Prostate gland (tissue), 2 donors: ENCODE data around the gene CDH5. TPM values are rescaled to one million over a fixed set of nuclear protein-coding genes. Genes with fewer than 3 reads are reported as not detected.

Experiments
- DNase-seq: peaks from one replicate; pipeline ENCODE4 v3.0.0-alpha.2; 2019; ENCODE audit warnings: low spot score
- H3K27ac ChIP-seq, 2 donors: fragments of 200-600 bp; sonication (generic); 2 replicates each; pipeline ENCODE4 v1.5.1; 2017 to 2019
- H3K27me3 ChIP-seq: fragments of 200-600 bp; sonication (generic); replicated peaks from 2 replicates; pipeline ENCODE4 v1.5.1; 2019; ENCODE audit not compliant: insufficient read depth
- H3K36me3 ChIP-seq, 2 donors: fragments of 200-600 bp; sonication (generic); 1 replicate in 1 of 2; 2 replicates in 1 of 2; pipeline versions ENCODE4 v1.5.1 to v1.8.1; 2017 to 2019
- H3K4me1 ChIP-seq: fragments of 200-600 bp; sonication (generic); replicated peaks from 2 replicates; pipeline ENCODE4 v1.5.1; 2019
- H3K4me3 ChIP-seq, 2 donors: fragments of 200-600 bp; sonication (generic); 2 replicates each; pipeline ENCODE4 v1.5.1; 2017 to 2019
- H3K9me3 ChIP-seq: fragments of 200-600 bp; sonication (generic); 2 replicates; pipeline ENCODE4 v1.5.1; 2017
- CTCF ChIP-seq, 4 experiments: fragments of 200-600 bp in 2 of 4; fragments of 450-650 bp in 2 of 4; sonication (generic) in 2 of 4; IDR thresholded peaks; 1 replicate in 3 of 4; 2 replicates in 1 of 4; pipeline ENCODE4 v1.5.1; 2016 to 2019; ENCODE audit warnings: antibody characterized with exemption in 4 of 4, mild to moderate bottlenecking in 2 of 4, moderate library complexity in 2 of 4
- POLR2A ChIP-seq: fragments of 450-650 bp; IDR thresholded peaks from one replicate; pipeline ENCODE4 v1.6.1; 2016; ENCODE audit warnings: antibody characterized with exemption, mild to moderate bottlenecking
- POLR2AphosphoS5 ChIP-seq: sonication (generic); formaldehyde crosslinking; IDR thresholded peaks from one replicate; pipeline ENCODE4 v1.6.1; 2017; ENCODE audit warnings: antibody characterized with exemption
- WGBS: methylation state at CpG from one replicate; pipeline ENCODE4 v1.1.5; 2018; 5-methylcytosine and 5-hydroxymethylcytosine counted together
- intact Hi-C: fragments of 100-400 bp; cut with DNase I; formaldehyde crosslinking; loops from one replicate; pipeline ENCODE4 v1.14.2; 2022
- total RNA-seq, 2 donors: library from RNA; depleted of rRNA; stranded (reverse); fragments of >200 nt; gene quantifications; one replicate each; pipeline ENCODE4 v1.1.0, GENCODE V29; 2016

CDH5 gene
- total RNA-seq, 2 donors from 2014 or later, result 8.0 to 20.8 TPM

- 86% methylated on average over 10 of the region's 10 CpGs for WGBS
Observed at GRCh38 chr16:66376577-66377305, 10.2 kb downstream of the CDH5 start.

GRCh38 chr16:66377324-66377723 lies 10.8 kb downstream of the CDH5 start:
- 91% methylated on average over 3 of the region's 3 CpGs for WGBS
- no peaks in the 10 kb centered on the region for H3K9me3 ChIP-seq
- no peak overlapping the region for H3K4me3 ChIP-seq
- no peak for TF ChIP-seq POLR2AphosphoS5
- no peak for TF ChIP-seq POLR2A
- no peak for TF ChIP-seq CTCF (IDR thresholded peaks at IDR 0.05)
- H3K4me1 ChIP-seq, result no peaks in the 10 kb centered on the region
- intact Hi-C loops, result no loop called here
- no peaks in the 10 kb centered on the region for H3K36me3 ChIP-seq
- no peaks in the 10 kb centered on the region for H3K27me3 ChIP-seq
- no peak for DNase-seq
- H3K27ac ChIP-seq, result no peak overlapping the region

More at GRCh38 chr16:66376577-66377305, 10.2 kb downstream of the CDH5 start:
- H3K36me3 ChIP-seq, result no peaks in the 10 kb centered on the region
- no peak overlapping the region for H3K27ac ChIP-seq
- intact Hi-C loops, result no loop called here
- no peaks in the 10 kb centered on the region for H3K4me1 ChIP-seq
- no peak for DNase-seq
- H3K4me3 ChIP-seq, result no peak overlapping the region
- TF ChIP-seq POLR2A (no peak), CTCF (IDR thresholded peaks at IDR 0.05) (no peak), POLR2AphosphoS5 (no peak)
- H3K27me3 ChIP-seq, result no peaks in the 10 kb centered on the region
- H3K9me3 ChIP-seq, result no peaks in the 10 kb centered on the region

DNA sequence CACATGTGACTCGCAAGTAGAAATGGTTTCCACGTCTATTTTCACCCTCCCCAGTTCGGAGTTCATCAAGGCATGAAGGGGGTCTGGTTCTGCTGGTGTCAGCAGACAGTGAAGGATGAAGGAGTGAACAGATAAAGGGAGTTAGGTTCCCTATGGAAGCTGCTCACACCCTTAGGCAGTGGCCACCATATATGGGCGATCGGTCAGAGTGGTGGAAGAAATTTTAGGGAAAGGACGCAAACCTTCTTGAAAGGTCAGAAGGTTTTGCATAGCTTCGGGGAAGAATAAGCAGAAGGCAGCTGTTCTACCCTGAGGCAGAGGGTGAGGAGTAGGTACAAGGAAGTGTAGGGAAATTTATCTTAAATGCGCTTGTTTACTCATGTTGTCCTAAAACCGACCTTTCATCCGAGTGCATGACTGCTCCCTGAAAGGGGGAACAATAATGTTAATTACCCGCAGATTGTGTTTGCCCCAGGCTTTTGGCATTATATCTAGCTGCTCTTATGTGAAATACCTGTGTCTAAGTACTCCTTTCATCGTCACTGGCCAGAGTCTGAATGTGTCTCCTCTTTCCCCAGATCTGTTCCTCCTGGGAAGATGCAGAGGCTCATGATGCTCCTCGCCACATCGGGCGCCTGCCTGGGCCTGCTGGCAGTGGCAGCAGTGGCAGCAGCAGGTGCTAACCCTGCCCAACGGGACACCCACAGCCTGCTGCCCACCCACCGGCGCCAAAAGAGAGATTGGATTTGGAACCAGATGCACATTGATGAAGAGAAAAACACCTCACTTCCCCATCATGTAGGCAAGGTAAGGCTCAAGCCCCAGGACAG lies 12.5 kb downstream of the CDH5 start:
- Histone ChIP-seq H3K4me3 (no peak overlapping the region), H3K36me3 (no peaks in the 10 kb centered on the region), H3K9me3 (no peaks in the 10 kb centered on the region), H3K27ac (no peak overlapping the region), H3K4me1 (no peaks in the 10 kb centered on the region), H3K27me3 (no peaks in the 10 kb centered on the region)
- WGBS, result 73% methylated on average over 18 of the region's 18 CpGs
- intact Hi-C loops, result no loop called here
- TF ChIP-seq CTCF (IDR thresholded peaks at IDR 0.05) (no peak), POLR2AphosphoS5 (no peak), POLR2A (no peak)
- no peak for DNase-seq

GRCh38 chr16:66379571-66379941 lies 13.1 kb downstream of the CDH5 start:
- no peak overlapping the region for H3K4me3 ChIP-seq
- H3K27ac ChIP-seq, result no peak overlapping the region
- no peaks in the 10 kb centered on the region for H3K4me1 ChIP-seq
- WGBS, result 95% methylated on average over 3 of the region's 3 CpGs
- no peaks in the 10 kb centered on the region for H3K9me3 ChIP-seq
- TF ChIP-seq CTCF (IDR thresholded peaks at IDR 0.05) (no peak), POLR2A (no peak), POLR2AphosphoS5 (no peak)
- no peaks in the 10 kb centered on the region for H3K27me3 ChIP-seq
- H3K36me3 ChIP-seq, result no peaks in the 10 kb centered on the region
- intact Hi-C loops, result no loop called here
- no peak for DNase-seq
